ENCODE data around the gene SLC49A4. TPM values are rescaled to one million over a fixed set of nuclear protein-coding genes. Genes with fewer than 3 reads are reported as not detected.
"Not testable (repeated sequence)": the region's sequence is repeated elsewhere in the genome, so short reads cannot be mapped to it uniquely, and the experiment has no call there.

The SLC49A4 gene
- 19.9 TPM for total RNA-seq

- DNase-seq (ENCODE audit: low spot score), result peak; percentile 71
These were observed at the start of gene SLC49A4 for GRCh38 chr3:122794779-122795673. TSS of gene SLC49A4 (plus strand) at chr3:122795069. CDS start at chr3:122795193, 124 bp downstream.

- DNase-seq (ENCODE audit: low spot score), result no peak
These were observed 49.4 kb upstream of the SLC49A4 start for GRCh38 chr3:122745369-122746021.

GRCh38 chr3:122747295-122747694 is 47.6 kb upstream of the SLC49A4 start:
- DNase-seq (ENCODE audit: low spot score), result not testable (repeated sequence)

- DNase-seq (ENCODE audit: low spot score), result no peak
These were observed 46.5 kb upstream of the SLC49A4 start for GRCh38 chr3:122748347-122748746.

GRCh38 chr3:122754929-122755328 is 39.9 kb upstream of the SLC49A4 start:
- no peak for DNase-seq (ENCODE audit: low spot score)

GRCh38 chr3:122755491-122755890 is 39.4 kb upstream of the SLC49A4 start:
- no peak for DNase-seq (ENCODE audit: low spot score)

GRCh38 chr3:122758877-122759560 is 35.9 kb upstream of the SLC49A4 start:
- DNase-seq (ENCODE audit: low spot score), result no peak

GRCh38 chr3:122760453-122761271 is 34.2 kb upstream of the SLC49A4 start:
- DNase-seq (ENCODE audit: low spot score), result no peak

GRCh38 chr3:122766430-122766829 is 28.4 kb upstream of the SLC49A4 start:
- no peak for DNase-seq (ENCODE audit: low spot score)

GRCh38 chr3:122767540-122768372 is 27.1 kb upstream of the SLC49A4 start:
- DNase-seq (ENCODE audit: low spot score), result no peak

GRCh38 chr3:122770521-122771202 is 24.2 kb upstream of the SLC49A4 start:
- DNase-seq (ENCODE audit: low spot score), result no peak

- DNase-seq (ENCODE audit: low spot score), result no peak
These were observed 22.0 kb upstream of the SLC49A4 start for GRCh38 chr3:122772827-122773226.

- no peak for DNase-seq (ENCODE audit: low spot score)
These were observed 20.8 kb upstream of the SLC49A4 start for GRCh38 chr3:122773944-122774509.

GRCh38 chr3:122774564-122774963 is 20.3 kb upstream of the SLC49A4 start:
- DNase-seq (ENCODE audit: low spot score), result no peak

- no peak for DNase-seq (ENCODE audit: low spot score)
These were observed 18.0 kb upstream of the SLC49A4 start for GRCh38 chr3:122776675-122777468.

- DNase-seq (ENCODE audit: low spot score), result no peak
These were observed 17.3 kb upstream of the SLC49A4 start for GRCh38 chr3:122777563-122777962.

GRCh38 chr3:122782804-122783203 is 12.1 kb upstream of the SLC49A4 start:
- no peak for DNase-seq (ENCODE audit: low spot score)

- DNase-seq (ENCODE audit: low spot score), result no peak
These were observed 10.4 kb upstream of the SLC49A4 start for GRCh38 chr3:122784436-122784835.

- no peak for DNase-seq (ENCODE audit: low spot score)
These were observed 9.6 kb upstream of the SLC49A4 start for GRCh38 chr3:122785231-122785630.
